HEK293 (cell line): Measurements from ENCODE around the gene ATXN2.

ENCODE experiments used
- CTCF ChIA-PET: fragments of 350-600 bp; formaldehyde crosslinking; extraction: SDS; loops from one replicate; lab custom pipeline; 2021; ENCODE audit warnings: antibody characterized with exemption; lab: Yijun Ruan, JAX
- POLR2A ChIA-PET: fragments of 300-600 bp; formaldehyde crosslinking; extraction: SDS; loops from one replicate; lab custom pipeline; 2020; ENCODE audit warnings: antibody characterized with exemption, inconsistent platforms; lab: Yijun Ruan, JAX
- H3K27ac ChIP-seq: fragments of 200-500 bp; sonication (Bioruptor generic); 2 replicates; pipeline ENCODE4 v1.5.1; 2014; ENCODE audit warnings: low read depth, low read length, control low read depth, inconsistent platforms; ENCODE audit errors: extremely low read depth
- H3K36me3 ChIP-seq, 2 experiments: fragments of 200-500 bp in 1 of 2; sonication (Bioruptor generic) in 1 of 2; 1 replicate in 1 of 2; 2 replicates in 1 of 2; pipeline ENCODE4 v1.5.1; 2014 to 2017; ENCODE audit warnings: inconsistent platforms in 2 of 2, low read length in 2 of 2; ENCODE audit not compliant: control insufficient read depth in 2 of 2, insufficient read depth in 1 of 2
- H3K4me1 ChIP-seq: fragments of 200-500 bp; sonication (Bioruptor generic); 2 replicates; pipeline ENCODE4 v1.5.1; 2014; ENCODE audit warnings: mild to moderate bottlenecking, low read length, inconsistent platforms; ENCODE audit not compliant: control insufficient read depth, insufficient read depth
- H3K4me3 ChIP-seq: 2 replicates; pipeline ENCODE4 v1.5.1; 2011; ENCODE audit warnings: low read depth, mild to moderate bottlenecking, control low read depth, low read length, moderate library complexity
- H3K9me3 ChIP-seq: fragments of 200-500 bp; sonication (Bioruptor generic); 2 replicates; pipeline ENCODE4 v1.5.1; 2014; ENCODE audit warnings: low read depth, low read length, inconsistent platforms; ENCODE audit not compliant: control insufficient read depth, insufficient read depth
- GLIS1 ChIP-seq: fragments of 450-650 bp; formaldehyde crosslinking; IDR thresholded peaks from 2 replicates; pipeline ENCODE4 v1.5.1; 2016; ENCODE audit warnings: missing biosample characterization, missing genetic modification characterization
- KLF1 ChIP-seq: fragments of 450-650 bp; formaldehyde crosslinking; IDR thresholded peaks from 2 replicates; pipeline ENCODE4 v1.5.1; 2016; ENCODE audit warnings: missing biosample characterization, missing genetic modification characterization
- PATZ1 ChIP-seq: fragments of 450-650 bp; formaldehyde crosslinking; IDR thresholded peaks from 2 replicates; pipeline ENCODE4 v1.5.1; 2016; ENCODE audit warnings: missing biosample characterization, missing genetic modification characterization
- PRDM10 ChIP-seq: fragments of 450-650 bp; formaldehyde crosslinking; IDR thresholded peaks from 2 replicates; pipeline ENCODE4 v1.5.1; 2016; ENCODE audit warnings: missing biosample characterization, missing genetic modification characterization
- SP3 ChIP-seq: fragments of 450-650 bp; formaldehyde crosslinking; IDR thresholded peaks from 2 replicates; pipeline ENCODE4 v1.5.1; 2016; ENCODE audit warnings: missing biosample characterization, missing genetic modification characterization
- ZFP41 ChIP-seq: fragments of 450-650 bp; formaldehyde crosslinking; IDR thresholded peaks from 2 replicates; pipeline ENCODE4 v1.5.1; 2016; ENCODE audit warnings: missing biosample characterization, missing genetic modification characterization, borderline replicate concordance
- ZNF148 ChIP-seq: fragments of 450-650 bp; formaldehyde crosslinking; IDR thresholded peaks from 2 replicates; pipeline ENCODE4 v1.5.0; 2017; ENCODE audit warnings: missing biosample characterization, missing genetic modification characterization, borderline replicate concordance
- ZNF302 ChIP-seq: fragments of 450-650 bp; formaldehyde crosslinking; IDR thresholded peaks from 2 replicates; pipeline ENCODE4 v1.5.1; 2016; ENCODE audit warnings: missing biosample characterization, missing genetic modification characterization, low read depth
- ZNF423 ChIP-seq: fragments of 450-650 bp; formaldehyde crosslinking; IDR thresholded peaks from 2 replicates; pipeline ENCODE4 v1.5.1; 2016; ENCODE audit warnings: missing biosample characterization, missing genetic modification characterization
- ZNF501 ChIP-seq: fragments of 450-650 bp; formaldehyde crosslinking; IDR thresholded peaks from 2 replicates; pipeline ENCODE4 v1.5.1; 2016; ENCODE audit warnings: missing biosample characterization, missing genetic modification characterization
- ZNF549 ChIP-seq: fragments of 450-650 bp; IDR thresholded peaks from 2 replicates; pipeline ENCODE4 v1.5.1; 2018; ENCODE audit warnings: missing biosample characterization, missing genetic modification characterization, mild to moderate bottlenecking, inconsistent platforms, moderate library complexity
- ZNF571 ChIP-seq: fragments of 450-650 bp; formaldehyde crosslinking; IDR thresholded peaks from 2 replicates; pipeline ENCODE4 v1.5.0; 2017; ENCODE audit warnings: missing biosample characterization, missing genetic modification characterization
- ZNF626 ChIP-seq: fragments of 450-650 bp; sonication (Bioruptor Pico); formaldehyde crosslinking; IDR thresholded peaks from 2 replicates; pipeline ENCODE4 v1.5.1; 2018; ENCODE audit warnings: missing biosample characterization, missing genetic modification characterization, inconsistent platforms
- ZNF777 ChIP-seq: fragments of 450-650 bp; formaldehyde crosslinking; IDR thresholded peaks from 2 replicates; pipeline ENCODE4 v1.5.1; 2017; ENCODE audit warnings: missing biosample characterization, missing genetic modification characterization, borderline replicate concordance

The ATXN2 gene

DNA sequence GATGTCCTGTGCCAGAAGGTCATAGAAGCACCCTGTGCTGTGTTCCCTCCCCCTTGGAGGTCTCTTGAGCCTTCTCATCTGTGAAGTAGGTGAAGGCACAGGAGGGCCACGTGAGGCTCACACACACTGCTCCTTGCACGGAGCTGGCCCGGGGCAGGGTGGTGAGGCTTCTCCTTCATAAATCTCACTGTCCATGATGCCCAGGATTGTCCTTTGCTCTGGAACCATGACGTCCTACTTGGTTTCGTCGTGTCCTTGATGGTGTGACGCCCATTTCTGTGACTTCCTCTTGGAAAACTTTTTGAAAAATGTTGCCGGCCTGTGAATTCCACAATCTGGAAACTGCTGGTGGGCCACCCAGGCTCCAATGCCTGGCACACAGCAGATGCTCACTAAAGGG is 159.0 kb downstream of the ATXN2 start:
- peaks cover 0 to 36% of the 10 kb centered on the region in 2 experiments; a peak in 2 of 3 replicates for H3K36me3 ChIP-seq
- no peaks in the 10 kb centered on the region for H3K9me3 ChIP-seq
- H3K27ac ChIP-seq, result no peak overlapping the region
- no peak overlapping the region for H3K4me3 ChIP-seq
- TF ChIP-seq ZNF423 (tag by site-specific recombination) (no peak), ZNF302 (tag by site-specific recombination) (no peak), ZNF626 (tag by site-specific recombination) (no peak), PATZ1 (tag by site-specific recombination) (no peak), ZNF501 (tag by site-specific recombination) (no peak), KLF1 (tag by site-specific recombination) (no peak)
- ChIA-PET POLR2A (interaction anchor here (0.7 kb wide), 1 partner anchor 31 kb away, joined by 3 read pairs; no protein-coding TSS in a partner anchor), CTCF (interaction anchor here (0.9 to 4.4 kb wide), 4 partner anchors 9 to 44 kb away, joined by 3 to 27 read pairs (median 10); no protein-coding TSS in a partner anchor)
- H3K4me1 ChIP-seq, result peaks cover 6% of the 10 kb centered on the region; the same call in 1 of the 2 replicates

GRCh38 chr12:111439657-111440151 is 159.4 kb downstream of the ATXN2 start:
- POLR2A ChIA-PET, result interaction anchor here (0.7 kb wide), 1 partner anchor 30 kb away, joined by 3 read pairs; no protein-coding TSS in a partner anchor
- H3K9me3 ChIP-seq, result no peaks in the 10 kb centered on the region
- H3K27ac ChIP-seq, result no peak overlapping the region
- TF ChIP-seq ZNF571 (tag by site-specific recombination) (no peak), SP3 (tag by site-specific recombination) (no peak), PRDM10 (0 out of 2 replicates have a peak, but pooled peaks have one; percentile 21), ZNF148 (tag by site-specific recombination) (no peak), ZNF549 (tag by site-specific recombination) (no peak), ZFP41 (tag by site-specific recombination) (no peak), GLIS1 (tag by site-specific recombination) (0 out of 2 replicates have a peak, but pooled peaks have one; percentile 22), ZNF777 (tag by site-specific recombination) (no peak)
- peaks cover 6% of the 10 kb centered on the region; the same call in 1 of the 2 replicates for H3K4me1 ChIP-seq
- CTCF ChIA-PET, result interaction anchor here (0.9 to 4.4 kb wide), 3 partner anchors 10 to 43 kb away, joined by 3 to 27 read pairs (median 4); no protein-coding TSS in a partner anchor
- peaks cover 0 to 32% of the 10 kb centered on the region in 2 experiments; a peak in 2 of 3 replicates for H3K36me3 ChIP-seq
- no peak overlapping the region for H3K4me3 ChIP-seq
